HG02973 (cell line): Measurements from ENCODE around the gene SLC19A1.

Experiments
- ATAC-seq: cut with Tn5 transposase; IDR thresholded peaks from one replicate; pipeline ENCODE4 v1.9.1; 2021; ENCODE audit warnings: moderate library complexity; ENCODE audit not compliant: unreplicated experiment

The SLC19A1 gene

DNA sequence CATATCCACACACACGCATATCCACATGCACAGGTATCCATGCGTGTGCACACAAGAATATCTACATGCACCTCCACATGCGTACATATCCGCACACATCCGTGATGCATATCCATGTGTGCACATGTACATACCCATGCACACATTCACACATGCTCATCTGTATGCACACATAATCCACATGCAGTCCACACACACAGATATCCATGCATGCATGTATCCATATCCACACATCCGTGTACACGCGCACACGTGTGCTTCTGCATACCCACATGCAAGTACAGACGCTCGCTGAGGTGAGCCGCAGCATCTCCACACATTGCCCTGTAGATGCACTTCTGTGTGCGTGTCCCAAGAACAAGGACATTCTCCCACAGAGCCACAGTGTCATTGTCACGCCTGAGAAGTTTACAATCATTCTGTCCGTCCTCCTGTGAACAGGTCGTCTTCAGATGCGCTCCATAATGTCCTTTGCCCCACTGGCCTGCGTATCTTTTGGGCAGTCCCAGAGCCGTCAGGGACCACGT lies 93.9 kb downstream of the SLC19A1 start:
- ATAC-seq = no peak
